NCI-H1436 (cell line): Measurements from ENCODE around the gene BACH2.
"Not testable (repeated sequence)": the region's sequence is repeated elsewhere in the genome, so short reads cannot be mapped to it uniquely, and the experiment has no call there.

ENCODE experiments used
- DNase-seq: peaks from one replicate; lab custom pipeline; 2025; lab: John Stamatoyannopoulos, UW

The BACH2 gene

DNA sequence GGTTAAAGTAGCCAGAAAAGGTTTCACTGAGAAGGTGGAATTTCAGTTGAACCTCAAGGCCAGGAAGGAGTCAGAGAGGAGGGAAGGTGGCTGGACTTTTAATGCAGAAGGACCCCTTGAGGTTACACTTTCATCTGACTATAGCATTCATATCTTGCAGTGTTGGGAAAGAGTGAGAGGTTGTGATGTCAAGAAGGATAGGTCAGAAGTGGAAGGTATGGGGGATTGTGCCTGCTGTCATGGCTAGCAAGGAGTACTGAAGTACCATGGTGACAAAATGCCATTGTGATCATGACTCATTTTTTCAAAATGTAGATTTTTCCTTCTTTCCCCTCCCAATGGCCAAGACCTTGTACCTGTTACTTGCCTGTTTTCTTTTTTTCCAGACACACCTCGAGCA is 5.2 kb upstream of the BACH2 start:
- no peak for DNase-seq

DNA sequence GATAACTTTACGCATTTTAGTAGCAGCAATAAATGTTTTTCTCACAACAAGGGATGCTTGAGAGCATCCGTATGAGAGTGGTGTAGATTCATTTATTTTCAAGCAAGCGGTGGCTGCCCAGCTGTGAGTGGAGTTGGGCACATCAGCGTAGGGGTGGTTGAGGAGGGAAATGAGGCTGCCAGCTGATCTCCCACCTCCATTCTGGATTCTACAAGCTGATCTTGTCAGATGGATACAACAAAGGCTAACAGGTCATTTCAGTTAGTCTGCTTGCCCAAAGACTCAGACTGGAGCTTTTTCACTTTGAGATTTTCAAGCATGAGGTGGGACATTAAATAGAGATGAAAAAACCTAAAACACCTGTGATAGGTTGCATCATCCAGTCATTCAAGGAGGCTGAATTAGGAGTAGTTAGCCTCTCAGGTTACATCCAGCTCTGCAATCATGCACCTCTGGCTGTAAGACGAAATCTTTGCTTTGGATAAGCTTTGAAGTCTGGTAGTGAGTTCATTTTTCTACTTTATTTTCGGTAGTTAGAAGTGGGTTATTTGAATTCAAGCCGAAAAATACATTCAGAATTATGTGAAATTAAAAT is 1.9 kb upstream of the BACH2 start:
- DNase-seq: no peak

DNA sequence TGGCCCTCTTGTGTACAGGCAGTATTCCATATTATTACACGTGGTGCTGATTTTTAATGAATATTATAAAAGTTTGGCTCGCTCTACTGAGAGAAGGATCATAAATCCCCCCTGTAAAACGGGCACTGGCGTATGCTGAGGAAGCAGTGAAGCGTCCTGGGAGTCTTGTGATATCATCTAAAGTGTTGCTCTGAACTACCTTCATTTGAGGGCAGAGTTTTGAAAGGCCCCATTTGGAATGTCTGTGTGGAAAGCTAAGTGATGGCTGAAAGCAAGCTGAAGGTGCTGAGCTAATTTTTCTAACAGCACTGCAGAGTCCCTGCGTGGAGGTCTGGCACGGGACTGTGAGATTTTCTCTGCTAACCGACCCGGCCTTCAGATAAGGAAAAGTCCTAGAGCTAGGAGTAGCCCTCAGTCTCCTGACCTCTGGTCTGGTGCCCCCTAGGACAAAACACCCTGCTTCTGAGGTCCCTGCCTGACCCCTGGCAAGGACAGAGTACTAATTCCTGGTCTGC is 1.3 kb upstream of the BACH2 start:
- DNase-seq: no peak

GRCh38 chr6:90297115-90297866 is 648 bp upstream of the BACH2 start:
- DNase-seq: no peak

DNA sequence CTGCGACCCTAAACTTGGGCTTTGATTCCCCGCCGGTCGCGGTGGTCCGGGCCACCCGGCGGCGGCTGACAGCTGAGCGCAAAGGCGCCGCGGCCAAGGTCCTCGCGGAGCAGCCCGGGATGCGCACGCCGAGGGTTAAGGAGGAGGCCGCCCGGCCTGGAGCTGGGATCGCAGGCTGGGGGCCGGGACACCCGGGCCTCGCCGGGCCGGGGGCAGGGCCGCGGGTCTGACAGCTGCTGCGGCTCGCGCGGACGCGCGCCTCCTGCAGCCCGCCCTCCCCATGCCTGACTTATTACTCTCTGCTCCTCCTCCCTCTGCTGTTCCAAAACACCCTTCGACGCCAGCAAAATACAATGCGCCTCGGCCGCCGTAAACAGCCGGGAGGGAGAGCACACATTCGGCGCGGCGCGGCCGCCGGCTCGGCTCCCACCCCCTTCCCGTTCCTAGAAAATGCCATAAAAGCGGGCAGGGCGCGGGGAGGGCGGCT is 746 bp downstream of the BACH2 start:
- peak; percentile 23 for DNase-seq

GRCh38 chr6:90294989-90295853 is 1.4 kb downstream of the BACH2 start:
- peak; percentile 21 for DNase-seq

- DNase-seq: no peak
Observed at GRCh38 chr6:90294614-90294988, 2.0 kb downstream of the BACH2 start.

DNA sequence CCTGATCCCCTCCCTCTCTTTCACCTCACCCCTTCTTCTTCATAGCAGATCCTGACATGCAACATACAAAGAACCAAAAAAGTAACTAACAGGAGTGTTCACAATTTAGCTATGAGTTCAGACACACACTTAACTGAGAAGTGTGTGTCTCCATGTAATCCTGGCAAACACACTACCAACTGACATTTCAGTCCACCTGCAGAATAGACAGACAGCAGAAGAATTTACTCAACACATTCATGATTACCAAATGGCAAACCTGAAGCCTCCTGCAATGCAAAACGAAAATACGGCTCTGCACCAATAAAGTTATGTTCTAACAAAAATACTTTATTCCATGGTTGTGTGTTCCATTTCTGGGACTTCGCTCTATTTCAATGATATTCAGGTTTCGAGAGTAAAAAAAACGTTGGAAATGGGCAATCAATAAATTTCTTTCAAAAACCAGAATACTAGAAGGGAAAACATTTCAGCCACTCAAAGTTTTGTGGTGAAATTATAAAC is 2.6 kb downstream of the BACH2 start:
- no peak for DNase-seq

- DNase-seq: no peak
Observed at GRCh38 chr6:90293319-90293953, 3.2 kb downstream of the BACH2 start.

DNA sequence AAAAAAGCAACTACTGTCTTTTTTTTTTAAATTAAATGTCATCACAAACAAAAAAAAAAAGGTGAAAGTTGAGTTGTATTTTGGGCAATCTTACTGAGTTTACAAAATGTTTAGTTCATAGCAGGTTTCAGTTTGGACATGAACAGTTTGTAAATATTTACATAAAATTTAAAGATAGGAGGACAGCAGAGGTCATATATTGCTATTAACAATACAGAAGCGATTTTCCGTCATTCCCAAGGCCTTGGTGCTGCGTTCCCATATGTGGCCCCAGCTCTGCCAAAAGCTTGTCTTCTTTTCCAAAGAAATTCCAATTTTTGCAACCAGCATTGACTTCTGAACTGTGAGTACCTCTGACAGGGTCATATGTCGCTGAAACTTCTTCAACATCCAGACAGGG is 5.1 kb downstream of the BACH2 start:
- no peak for DNase-seq

GRCh38 chr6:90290811-90291420 is 5.7 kb downstream of the BACH2 start:
- no peak for DNase-seq

GRCh38 chr6:90289902-90290301 is 6.7 kb downstream of the BACH2 start:
- DNase-seq: no peak

GRCh38 chr6:90288404-90288803 is 8.2 kb downstream of the BACH2 start:
- no peak for DNase-seq

DNA sequence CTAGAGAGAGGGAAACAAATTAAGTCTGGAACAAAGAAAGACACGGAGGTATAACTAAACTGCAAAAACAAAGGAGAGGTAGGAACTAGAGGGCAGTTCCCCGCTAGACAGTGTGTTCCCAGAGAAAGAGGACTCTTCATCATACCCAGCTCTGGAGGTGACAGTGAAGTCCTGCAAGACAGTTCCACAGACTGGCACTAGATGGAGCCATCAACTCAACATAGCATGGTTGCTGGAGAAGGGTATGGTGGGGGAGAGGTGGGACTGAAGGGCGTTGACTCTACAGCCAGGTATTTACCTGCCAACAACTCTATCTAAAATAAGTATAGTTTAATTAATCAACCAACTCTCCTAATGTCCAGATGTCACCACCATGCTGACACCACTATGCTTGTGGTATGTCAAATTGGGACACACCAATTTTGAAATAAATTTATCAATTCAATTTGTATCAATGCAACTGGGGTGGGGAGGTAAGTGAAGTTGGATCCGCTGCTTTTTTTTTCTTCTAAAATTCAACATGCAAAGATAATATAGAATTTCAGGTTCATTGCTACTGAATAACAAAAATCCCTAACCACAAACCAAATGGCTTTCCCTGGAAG is 9.7 kb downstream of the BACH2 start:
- no peak for DNase-seq

GRCh38 chr6:90285611-90286381 is 10.8 kb downstream of the BACH2 start:
- DNase-seq: no peak

DNA sequence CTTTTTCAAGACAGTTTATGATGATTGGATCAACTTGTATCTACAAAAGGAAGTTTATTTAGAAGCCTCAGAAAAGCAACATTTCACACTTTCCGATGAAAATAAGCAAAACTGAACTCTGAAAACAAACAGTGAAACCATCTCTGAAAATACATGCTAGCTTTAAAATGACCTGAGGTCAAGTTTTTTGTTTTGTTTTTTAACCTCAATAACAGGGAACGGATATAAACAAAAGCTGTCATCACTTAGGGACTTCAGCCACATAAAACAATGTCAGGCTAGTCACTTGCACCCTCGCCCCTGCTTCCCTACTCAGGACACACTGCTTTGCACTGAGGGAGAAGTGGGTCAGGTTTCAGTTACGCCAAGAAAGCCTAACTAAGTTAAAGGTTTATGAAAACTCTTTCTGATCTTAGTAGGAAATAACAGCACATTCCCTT is 11.6 kb downstream of the BACH2 start:
- DNase-seq: no peak

DNA sequence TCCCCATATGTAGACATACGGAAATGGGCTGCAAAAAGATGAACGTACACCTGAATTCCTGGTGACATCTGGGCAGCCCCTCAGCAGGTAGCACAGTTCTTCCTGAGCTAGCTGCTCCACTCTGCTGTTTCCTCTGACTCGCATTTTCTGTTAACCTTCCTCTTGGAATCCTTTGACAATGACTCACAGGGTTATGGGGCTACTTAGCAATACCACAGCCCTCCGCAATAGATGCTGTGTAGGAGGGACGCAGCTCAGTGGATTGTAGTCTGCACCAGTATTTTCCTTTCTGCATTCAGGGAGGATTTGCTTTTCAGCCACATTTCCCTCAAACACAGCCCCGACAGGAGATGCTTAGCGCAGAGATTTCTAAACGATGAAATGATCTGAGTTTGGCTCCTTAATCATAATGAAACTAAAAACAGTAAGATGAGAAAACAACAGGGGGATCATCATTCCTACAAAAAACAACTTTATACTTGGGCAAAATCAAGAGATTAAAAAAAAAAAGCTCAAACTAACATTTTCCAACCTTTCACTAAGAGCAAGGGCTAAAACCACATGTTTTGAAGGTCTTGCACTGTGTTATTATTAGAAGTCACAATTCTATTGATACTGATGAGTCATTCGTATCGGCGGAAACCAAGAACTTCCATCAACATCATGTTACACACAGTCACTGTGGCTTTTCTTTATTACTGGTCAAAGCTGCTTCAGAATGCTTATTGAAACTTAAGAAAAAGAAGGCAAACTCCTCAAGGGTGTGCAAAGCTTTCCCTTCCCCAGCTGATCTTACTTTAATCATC is 12.2 kb downstream of the BACH2 start:
- DNase-seq: no peak

- DNase-seq: not testable (repeated sequence)
Observed at GRCh38 chr6:90282265-90282664, 14.4 kb downstream of the BACH2 start.

DNA sequence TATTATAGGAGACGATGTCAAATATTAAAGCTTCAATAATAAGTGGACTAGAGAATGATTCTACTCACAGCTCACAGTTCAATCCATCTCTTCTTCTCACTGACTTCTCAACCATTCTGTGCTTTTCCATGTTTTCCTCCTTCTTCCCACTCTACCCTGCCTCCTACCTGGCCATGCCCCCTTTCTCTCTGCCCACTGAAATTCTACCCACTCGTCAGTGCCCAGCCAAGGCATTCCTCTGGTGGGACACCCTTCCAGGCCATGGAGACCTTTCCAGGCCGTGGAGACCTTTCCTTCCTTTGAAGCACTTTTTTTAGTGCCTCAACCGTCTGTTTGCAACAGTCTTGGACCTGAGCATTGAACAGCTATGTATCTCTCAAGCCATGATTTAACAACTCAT is 18.5 kb downstream of the BACH2 start:
- no peak for DNase-seq
